Vagina (tissue), 2 donors: Measurements from ENCODE around the gene GRIA1.

Source experiments
- CTCF ChIP-seq, 3 experiments: fragments of 450-650 bp in 2 of 3; fragments of 200-600 bp in 1 of 3; sonication (generic) in 1 of 3; IDR thresholded peaks; one replicate each; pipeline ENCODE4 v1.5.1; 2017 to 2019; ENCODE audit warnings: antibody characterized with exemption in 3 of 3, mild to moderate bottlenecking in 2 of 3, moderate library complexity in 2 of 3
- POLR2A ChIP-seq, 2 donors: fragments of 450-650 bp; IDR thresholded peaks; one replicate each; pipeline ENCODE4 v1.6.1; 2017; ENCODE audit warnings: antibody characterized with exemption in 2 of 2, mild to moderate bottlenecking in 2 of 2, moderate library complexity in 2 of 2
- POLR2AphosphoS5 ChIP-seq, 2 donors: sonication (generic); formaldehyde crosslinking; IDR thresholded peaks; one replicate each; pipeline ENCODE4 v1.9.0; 2017; ENCODE audit warnings: antibody characterized with exemption in 2 of 2, mild to moderate bottlenecking in 2 of 2, low read depth in 1 of 2; ENCODE audit not compliant: insufficient read depth in 1 of 2

- TF ChIP-seq POLR2A (IDR thresholded peaks at IDR 0.05) (no peak), CTCF (IDR thresholded peaks at IDR 0.05) (no peak), POLR2AphosphoS5 (IDR thresholded peaks at IDR 0.05; ENCODE audit: insufficient read depth in 1 of 2, low read depth in 1 of 2) (no peak)
These were observed 188.3 kb downstream of the GRIA1 start for GRCh38 chr5:153678617-153679329.
